PC-3 (cell line): Measurements from ENCODE around the gene TM9SF4. TPM values are rescaled to one million over a fixed set of nuclear protein-coding genes. Genes with fewer than 3 reads are reported as not detected.

Source experiments
- ATAC-seq: fragments of 200-7000 bp; cut with Tn5 transposase; 2 replicates; pipeline ENCODE4 v1.9.1; 2020; ENCODE audit warnings: mild to moderate bottlenecking, moderate library complexity
- BruUV-seq: library from RNA; stranded (reverse); fragments of 400-500 nt; replicated peaks from 2 replicates; lab custom pipeline; 2021; lab: Mats Ljungman, UMichigan
- CTCF ChIA-PET: fragments of 300-600 bp; sonication (Branson Sonifier 250); formaldehyde crosslinking; loops from one replicate; lab custom pipeline; 2022; ENCODE audit warnings: antibody characterized with exemption; lab: Charles Lee
- POLR2A ChIA-PET: fragments of 300-600 bp; sonication (Branson Sonifier 250); formaldehyde crosslinking; loops from one replicate; lab custom pipeline; 2022; ENCODE audit warnings: antibody characterized with exemption; ENCODE audit not compliant: unreplicated experiment; lab: Charles Lee
- DNase-seq: peaks from one replicate; pipeline ENCODE4 v3.0.0-alpha.2; 2015
- H2AFZ ChIP-seq: fragments of 300-600 bp; sonication (generic); 2 replicates; pipeline ENCODE4 v1.6.0; 2016; ENCODE audit warnings: antibody characterized with exemption, low read length
- H3F3A ChIP-seq: fragments of 300-600 bp; sonication (generic); one replicate; pipeline ENCODE4 v1.6.0; 2017; ENCODE audit warnings: antibody characterized with exemption, low read length, control low read depth, mild to moderate bottlenecking; ENCODE audit not compliant: unreplicated experiment
- H3K27ac ChIP-seq: fragments of 300-600 bp; sonication (generic); 2 replicates; pipeline ENCODE4 v1.5.1; 2016; ENCODE audit warnings: mild to moderate bottlenecking, low read length
- H3K27me3 ChIP-seq: fragments of 300-600 bp; sonication (generic); 2 replicates; pipeline ENCODE4 v1.6.1; 2016; ENCODE audit warnings: low read length, mixed read lengths
- H3K36me3 ChIP-seq: fragments of 300-600 bp; sonication (generic); 2 replicates; pipeline ENCODE4 v1.6.1; 2016; ENCODE audit warnings: low read depth, mixed run types, low read length, mixed read lengths
- H3K4me1 ChIP-seq: fragments of 300-600 bp; sonication (generic); 2 replicates; pipeline ENCODE4 v1.5.1; 2016; ENCODE audit warnings: low read length; ENCODE audit not compliant: insufficient read depth
- H3K4me2 ChIP-seq: fragments of 300-600 bp; sonication (generic); 2 replicates; pipeline ENCODE4 v1.6.0; 2016; ENCODE audit warnings: low read length
- H3K4me3 ChIP-seq: fragments of 300-600 bp; sonication (generic); 2 replicates; pipeline ENCODE4 v1.5.1; 2016; ENCODE audit warnings: mild to moderate bottlenecking, low read length, mixed read lengths
- H3K79me2 ChIP-seq: fragments of 300-600 bp; sonication (generic); 2 replicates; pipeline ENCODE4 v1.6.1; 2017; ENCODE audit warnings: low read length, mixed read lengths
- H3K9ac ChIP-seq: fragments of 300-600 bp; sonication (generic); 2 replicates; pipeline ENCODE4 v1.6.0; 2016; ENCODE audit warnings: mild to moderate bottlenecking, low read length
- H3K9me2 ChIP-seq: fragments of 300-600 bp; sonication (generic); replicated peaks from 2 replicates; pipeline ENCODE4 v1.6.1; 2016; ENCODE audit warnings: mixed run types, low read length, mixed read lengths
- H3K9me3 ChIP-seq: fragments of 300-600 bp; sonication (generic); 2 replicates; pipeline ENCODE4 v1.6.1; 2016; ENCODE audit warnings: low read length, mixed read lengths
- H4K20me1 ChIP-seq: fragments of 300-600 bp; sonication (generic); 2 replicates; pipeline ENCODE4 v1.6.1; 2016; ENCODE audit warnings: low read length, mixed read lengths
- EZH2 ChIP-seq: fragments of 300-600 bp; sonication (generic); IDR thresholded peaks from one replicate; pipeline ENCODE4 v1.6.1; 2017; ENCODE audit warnings: antibody characterized with exemption, mild to moderate bottlenecking, low read length; ENCODE audit not compliant: unreplicated experiment
- EZH2phosphoT487 ChIP-seq: fragments of 300-600 bp; sonication (generic); IDR thresholded peaks from 2 replicates; pipeline ENCODE4 v1.6.1; 2018; ENCODE audit warnings: mild to moderate bottlenecking, antibody characterized with exemption, low read length, borderline replicate concordance
- intact Hi-C: fragments of 100-400 bp; cut with micrococcal nuclease; formaldehyde crosslinking; loops from 2 replicates; pipeline ENCODE4 v1.9.0; 2023
- total RNA-seq: library from RNA; depleted of rRNA; stranded (reverse); fragments of >200 nt; gene quantifications from 2 replicates; pipeline ENCODE4 v1.2.3, GENCODE V29; 2014
- TF ChIP-seq, protein P1 (sequence below): fragments of 300-600 bp; sonication (generic); conservative IDR thresholded peaks from 2 replicates; pipeline ENCODE4 v1.5.1; 2017; ENCODE audit warnings: antibody characterized with exemption, low read depth, mild to moderate bottlenecking, low read length

Gene TM9SF4
- total RNA-seq, 1 experiment from 2014 or later = 32.6 TPM

DNA sequence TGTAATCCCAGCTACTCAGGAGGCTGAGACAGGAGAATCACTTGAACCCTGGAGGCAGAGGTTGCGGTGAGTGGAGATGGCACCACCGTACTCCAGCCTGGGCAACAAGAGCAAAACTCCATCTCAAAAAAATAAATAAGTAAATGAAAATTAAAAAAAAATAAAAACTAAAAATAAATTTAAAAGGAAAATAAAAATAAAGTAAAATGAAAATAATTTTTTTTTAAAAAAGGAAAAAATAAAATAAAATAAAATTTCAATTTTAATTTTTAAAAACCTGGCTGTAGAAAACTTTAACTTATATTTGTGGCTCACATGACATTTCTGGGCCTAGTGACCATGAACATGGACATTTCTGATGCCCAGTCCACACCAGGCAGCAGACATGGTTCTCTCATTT is 41.3 kb upstream of the TM9SF4 start:
- H3K4me1 ChIP-seq = no peaks in the 10 kb centered on the region
- H3K4me3 ChIP-seq = no peak overlapping the region
- no peaks in the 10 kb centered on the region for H3K9me2 ChIP-seq
- DNase-seq (no peak), ATAC-seq (no peak)
- H3K36me3 ChIP-seq = no peaks in the 10 kb centered on the region
- POLR2A ChIA-PET = no interaction called here
- H4K20me1 ChIP-seq = no peaks in the 10 kb centered on the region
- no peaks in the 10 kb centered on the region for H3K79me2 ChIP-seq
- TF ChIP-seq EZH2 (no peak), EZH2phosphoT487 (no peak)
- TF ChIP-seq, protein P1, sequence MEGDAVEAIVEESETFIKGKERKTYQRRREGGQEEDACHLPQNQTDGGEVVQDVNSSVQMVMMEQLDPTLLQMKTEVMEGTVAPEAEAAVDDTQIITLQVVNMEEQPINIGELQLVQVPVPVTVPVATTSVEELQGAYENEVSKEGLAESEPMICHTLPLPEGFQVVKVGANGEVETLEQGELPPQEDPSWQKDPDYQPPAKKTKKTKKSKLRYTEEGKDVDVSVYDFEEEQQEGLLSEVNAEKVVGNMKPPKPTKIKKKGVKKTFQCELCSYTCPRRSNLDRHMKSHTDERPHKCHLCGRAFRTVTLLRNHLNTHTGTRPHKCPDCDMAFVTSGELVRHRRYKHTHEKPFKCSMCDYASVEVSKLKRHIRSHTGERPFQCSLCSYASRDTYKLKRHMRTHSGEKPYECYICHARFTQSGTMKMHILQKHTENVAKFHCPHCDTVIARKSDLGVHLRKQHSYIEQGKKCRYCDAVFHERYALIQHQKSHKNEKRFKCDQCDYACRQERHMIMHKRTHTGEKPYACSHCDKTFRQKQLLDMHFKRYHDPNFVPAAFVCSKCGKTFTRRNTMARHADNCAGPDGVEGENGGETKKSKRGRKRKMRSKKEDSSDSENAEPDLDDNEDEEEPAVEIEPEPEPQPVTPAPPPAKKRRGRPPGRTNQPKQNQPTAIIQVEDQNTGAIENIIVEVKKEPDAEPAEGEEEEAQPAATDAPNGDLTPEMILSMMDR = no peak
- CTCF ChIA-PET = no interaction called here
- H3K9ac ChIP-seq = no peak overlapping the region
- H2AFZ ChIP-seq = no peak overlapping the region
- peaks cover 41% of the 10 kb centered on the region for H3K27me3 ChIP-seq
- intact Hi-C loops = no loop called here
- no peaks in the 10 kb centered on the region for H3F3A ChIP-seq
- no peak overlapping the region for H3K4me2 ChIP-seq
- no TSS peak for BruUV-seq
- no peaks in the 10 kb centered on the region for H3K9me3 ChIP-seq
- H3K27ac ChIP-seq = no peak overlapping the region

DNA sequence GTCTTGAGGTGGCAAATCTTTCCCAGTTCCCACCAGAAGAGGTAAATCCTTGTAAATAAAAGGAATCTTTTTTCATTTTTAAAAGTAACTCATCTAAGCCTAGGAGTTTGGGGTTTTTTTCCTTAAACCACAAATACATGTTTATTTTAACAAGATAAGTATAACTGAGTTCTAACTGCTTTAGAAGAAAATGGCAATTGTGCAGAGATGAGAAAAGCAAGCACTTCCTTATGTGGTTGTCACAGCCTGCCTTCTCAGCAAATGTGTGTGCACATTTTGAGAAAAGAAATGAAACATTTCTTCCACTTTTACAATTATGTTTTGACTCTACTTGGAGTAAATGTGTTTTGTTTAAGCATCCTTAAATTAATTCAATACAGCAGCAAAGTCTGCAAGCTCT is 39.8 kb upstream of the TM9SF4 start:
- H3F3A ChIP-seq = no peaks in the 10 kb centered on the region
- BruUV-seq = no TSS peak

DNA sequence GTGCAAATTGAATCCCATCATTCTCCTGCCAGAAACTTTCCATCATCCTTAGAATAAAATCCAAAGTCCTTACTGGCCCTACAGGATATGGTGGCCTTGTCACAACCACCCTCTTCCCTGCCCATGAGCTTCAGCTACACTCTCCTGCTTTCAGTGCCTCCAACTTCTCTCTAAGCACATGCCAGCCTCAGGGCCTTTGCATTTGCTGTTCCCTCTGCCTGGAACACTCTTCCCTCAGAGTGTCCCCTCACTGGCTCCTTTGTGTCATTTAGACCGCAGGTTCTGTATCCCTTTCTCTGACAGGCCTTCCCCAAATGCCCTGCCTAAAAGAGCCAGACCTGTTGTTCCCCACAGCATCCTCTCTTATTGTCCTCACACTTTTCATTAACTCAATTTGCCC is 39.2 kb upstream of the TM9SF4 start:
- ChIA-PET CTCF (no interaction called here), POLR2A (no interaction called here)
- no peaks in the 10 kb centered on the region for H3F3A ChIP-seq
- H3K79me2 ChIP-seq = no peaks in the 10 kb centered on the region
- H3K36me3 ChIP-seq = no peaks in the 10 kb centered on the region
- H3K9me3 ChIP-seq = no peaks in the 10 kb centered on the region
- intact Hi-C loops = no loop called here
- no peak overlapping the region for H3K9ac ChIP-seq
- no peaks in the 10 kb centered on the region for H4K20me1 ChIP-seq
- DNase-seq (no peak), ATAC-seq (no peak)
- H3K27ac ChIP-seq = no peak overlapping the region
- H3K9me2 ChIP-seq = no peaks in the 10 kb centered on the region
- no peaks in the 10 kb centered on the region for H3K4me1 ChIP-seq
- TF ChIP-seq EZH2phosphoT487 (no peak), EZH2 (no peak)
- TF ChIP-seq, protein P1 = no peak
- H3K4me2 ChIP-seq = no peak overlapping the region
- no peak overlapping the region for H2AFZ ChIP-seq
- no peak overlapping the region for H3K4me3 ChIP-seq
- peaks cover 44% of the 10 kb centered on the region for H3K27me3 ChIP-seq
- BruUV-seq = no TSS peak

More for the DNA sequence above, 39.8 kb upstream of the TM9SF4 start:
- Histone ChIP-seq H3K79me2 (no peaks in the 10 kb centered on the region), H3K4me3 (no peak overlapping the region), H3K9me3 (no peaks in the 10 kb centered on the region), H3K4me1 (no peaks in the 10 kb centered on the region), H3K36me3 (no peaks in the 10 kb centered on the region), H3K4me2 (no peak overlapping the region), H4K20me1 (no peaks in the 10 kb centered on the region), H3K27ac (no peak overlapping the region), H3K9ac (no peak overlapping the region), H2AFZ (no peak overlapping the region), H3K27me3 (peaks cover 44% of the 10 kb centered on the region), H3K9me2 (no peaks in the 10 kb centered on the region)
- intact Hi-C loops = no loop called here
- ATAC-seq = no peak
- DNase-seq = no peak
- CTCF ChIA-PET = no interaction called here
- no peak for TF ChIP-seq EZH2phosphoT487
- TF ChIP-seq EZH2 = no peak
- TF ChIP-seq, protein P1 = no peak
- POLR2A ChIA-PET = no interaction called here
